ENCODE results near the gene PLEKHF1.
A peak's percentile ranks its signal among the peaks of the same experiment; 100 is the strongest.

The PLEKHF1 gene

GRCh38 chr19:29690842-29691241, 25.6 kb downstream of the PLEKHF1 start:
- DNase-seq (ENCODE audit: extremely low read depth, low read depth) = no peak
- TF ChIP-seq, protein P1, sequence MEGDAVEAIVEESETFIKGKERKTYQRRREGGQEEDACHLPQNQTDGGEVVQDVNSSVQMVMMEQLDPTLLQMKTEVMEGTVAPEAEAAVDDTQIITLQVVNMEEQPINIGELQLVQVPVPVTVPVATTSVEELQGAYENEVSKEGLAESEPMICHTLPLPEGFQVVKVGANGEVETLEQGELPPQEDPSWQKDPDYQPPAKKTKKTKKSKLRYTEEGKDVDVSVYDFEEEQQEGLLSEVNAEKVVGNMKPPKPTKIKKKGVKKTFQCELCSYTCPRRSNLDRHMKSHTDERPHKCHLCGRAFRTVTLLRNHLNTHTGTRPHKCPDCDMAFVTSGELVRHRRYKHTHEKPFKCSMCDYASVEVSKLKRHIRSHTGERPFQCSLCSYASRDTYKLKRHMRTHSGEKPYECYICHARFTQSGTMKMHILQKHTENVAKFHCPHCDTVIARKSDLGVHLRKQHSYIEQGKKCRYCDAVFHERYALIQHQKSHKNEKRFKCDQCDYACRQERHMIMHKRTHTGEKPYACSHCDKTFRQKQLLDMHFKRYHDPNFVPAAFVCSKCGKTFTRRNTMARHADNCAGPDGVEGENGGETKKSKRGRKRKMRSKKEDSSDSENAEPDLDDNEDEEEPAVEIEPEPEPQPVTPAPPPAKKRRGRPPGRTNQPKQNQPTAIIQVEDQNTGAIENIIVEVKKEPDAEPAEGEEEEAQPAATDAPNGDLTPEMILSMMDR (IDR thresholded peaks at IDR 0.05; ENCODE audit: low read depth, low read length) = peak; percentile 6

- TF ChIP-seq, protein P1 (IDR thresholded peaks at IDR 0.05; ENCODE audit: low read depth, low read length) = no peak
- no peak for DNase-seq (ENCODE audit: extremely low read depth, low read depth)
Measured at GRCh38 chr19:29694161-29694560, 28.9 kb downstream of the PLEKHF1 start.

DNA sequence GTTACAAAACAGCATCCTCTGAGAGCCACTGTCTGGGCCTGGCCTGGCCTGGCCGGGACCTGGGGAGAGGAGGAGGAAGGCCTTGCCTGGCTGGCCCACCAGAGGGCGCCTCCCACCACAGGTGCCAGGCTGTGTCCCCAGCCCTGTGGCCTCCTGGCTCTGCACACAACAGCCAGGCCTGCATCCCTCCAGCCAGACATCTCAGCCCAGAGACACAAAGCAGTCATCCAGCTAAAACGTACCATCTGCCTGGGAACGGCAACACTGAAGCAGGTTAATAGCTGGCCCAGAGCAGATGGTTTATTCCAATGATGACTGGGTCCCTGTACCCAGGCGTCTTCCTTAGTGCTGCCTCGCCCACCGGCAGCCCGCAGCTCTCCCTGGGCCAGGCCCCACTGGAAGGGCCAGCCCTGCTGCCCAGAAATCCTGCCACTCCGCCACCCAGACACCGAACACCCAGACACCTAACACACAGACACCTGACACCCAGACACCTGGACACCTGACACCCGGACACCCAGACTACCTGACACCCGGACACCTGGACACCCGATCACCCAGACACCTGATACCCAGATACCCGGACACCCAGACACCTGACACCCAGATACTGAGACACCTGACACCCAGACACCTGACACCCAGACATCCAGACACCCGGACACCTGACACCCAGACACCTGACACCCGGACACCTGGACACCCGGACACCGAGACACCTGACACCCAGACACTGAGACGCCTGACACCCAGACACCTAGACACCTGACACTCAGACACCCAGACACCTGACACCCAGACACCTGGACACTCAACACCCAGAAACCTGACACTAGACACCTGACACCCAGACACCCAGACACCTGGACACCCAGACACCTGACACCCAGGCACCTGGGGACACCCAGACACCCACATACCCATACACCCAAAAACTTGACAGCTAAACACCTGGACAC, 29.7 kb downstream of the PLEKHF1 start:
- peak; percentile 50 for DNase-seq (ENCODE audit: extremely low read depth, low read depth)
- TF ChIP-seq, protein P1 (IDR thresholded peaks at IDR 0.05; ENCODE audit: low read depth, low read length) = peak; percentile 94

GRCh38 chr19:29695765-29696564, 30.7 kb downstream of the PLEKHF1 start:
- TF ChIP-seq, protein P1 (IDR thresholded peaks at IDR 0.05; ENCODE audit: low read depth, low read length) = no peak
- no peak for DNase-seq (ENCODE audit: extremely low read depth, low read depth)

- TF ChIP-seq, protein P1 (IDR thresholded peaks at IDR 0.05; ENCODE audit: low read depth, low read length) = no peak
Measured at GRCh38 chr19:29696565-29696846, 31.2 kb downstream of the PLEKHF1 start.

DNA sequence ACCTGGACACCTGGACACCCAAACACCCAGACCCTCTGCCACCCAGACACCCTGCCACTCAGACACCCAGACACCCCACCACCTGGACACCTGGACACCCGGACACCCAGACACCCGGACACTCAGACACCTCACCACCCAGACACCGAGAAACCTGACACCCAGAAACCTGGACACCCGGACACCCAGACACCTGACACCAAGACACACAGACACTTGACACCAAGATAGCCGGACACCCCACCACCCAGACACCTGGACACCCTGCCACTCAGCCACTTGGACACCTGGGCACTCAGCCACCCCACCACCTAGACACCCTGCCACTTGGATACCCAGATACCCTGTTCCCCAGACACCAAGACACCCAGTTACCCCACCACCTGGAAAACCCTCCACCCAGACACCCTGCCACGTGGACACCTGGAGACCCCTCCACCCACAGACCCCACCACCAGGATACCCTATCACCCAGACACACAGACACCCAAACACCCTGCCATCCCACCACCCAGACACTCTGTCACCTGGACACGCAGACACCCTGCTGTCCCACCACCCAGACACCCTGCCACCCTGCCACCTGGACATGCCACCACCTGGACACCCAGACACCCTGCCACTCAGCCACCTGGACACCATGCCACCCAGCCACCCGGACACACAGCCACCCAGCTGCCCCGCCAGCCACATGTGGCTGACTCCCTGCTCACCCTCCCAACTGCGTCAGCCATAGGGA, 32.4 kb downstream of the PLEKHF1 start:
- no peak for DNase-seq (ENCODE audit: extremely low read depth, low read depth)
- TF ChIP-seq, protein P1 (IDR thresholded peaks at IDR 0.05; ENCODE audit: low read depth, low read length) = no peak

More at GRCh38 chr19:29696565-29696846, 31.2 kb downstream of the PLEKHF1 start:
- DNase-seq (ENCODE audit: extremely low read depth, low read depth) = no peak

All from AG09319 (cell line).